Peyer's patch (tissue), 4 donors: Measurements from ENCODE around the gene PDE11A. TPM values are rescaled to one million over a fixed set of nuclear protein-coding genes. Genes with fewer than 3 reads are reported as not detected.
"Not testable (repeated sequence)": the region's sequence is repeated elsewhere in the genome, so short reads cannot be mapped to it uniquely, and the experiment has no call there.

Source experiments
- DNase-seq, 3 donors: peaks; one replicate each; pipeline ENCODE4 v3.0.0-alpha.2; 2017 to 2019
- H3K27ac ChIP-seq, 4 donors: fragments of 200-600 bp; sonication (generic); one replicate each; pipeline ENCODE4 v1.5.1; 2016 to 2019
- H3K27me3 ChIP-seq, 2 donors: fragments of 200-600 bp; sonication (generic); one replicate each; pipeline ENCODE4 v1.5.1; 2019
- H3K36me3 ChIP-seq, 3 donors: fragments of 200-600 bp; sonication (generic); one replicate each; pipeline ENCODE4 v1.5.1; 2016 to 2019
- H3K4me1 ChIP-seq, 4 donors: fragments of 200-600 bp; sonication (generic); one replicate each; pipeline ENCODE4 v1.5.1; 2016 to 2019
- H3K4me3 ChIP-seq, 4 donors: fragments of 200-600 bp; sonication (generic); 1 replicate in 3 of 4; 2 replicates in 1 of 4; pipeline ENCODE4 v1.5.1; 2016 to 2019; ENCODE audit warnings: mild to moderate bottlenecking in 1 of 4
- H3K9me3 ChIP-seq, 4 donors: fragments of 200-600 bp; sonication (generic); one replicate each; pipeline ENCODE4 v1.5.1; 2016 to 2019; ENCODE audit warnings: mild to moderate bottlenecking in 1 of 4
- CTCF ChIP-seq, 6 experiments: fragments of 450-650 bp in 4 of 6; fragments of 200-600 bp in 2 of 6; sonication (generic) in 1 of 6; IDR thresholded peaks; one replicate each; pipeline ENCODE4 v1.5.1; 2017 to 2019; ENCODE audit warnings: antibody characterized with exemption in 6 of 6, mild to moderate bottlenecking in 3 of 6, moderate library complexity in 1 of 6
- POLR2A ChIP-seq, 2 donors: fragments of 450-650 bp; IDR thresholded peaks; one replicate each; pipeline ENCODE4 v1.5.1; 2017; ENCODE audit warnings: antibody characterized with exemption in 2 of 2, mild to moderate bottlenecking in 2 of 2, moderate library complexity in 2 of 2
- total RNA-seq, 4 donors: library from RNA; depleted of rRNA; stranded (reverse); fragments of >200 nt; gene quantifications; one replicate each; pipeline ENCODE4 v1.1.0, GENCODE V29; 2016

PDE11A gene
- total RNA-seq, 4 donors from 2014 or later = 1.6 to 2.1 (median 1.7) TPM

GRCh38 chr2:178066324-178066723, 6.3 kb downstream of the PDE11A start:
- Histone ChIP-seq H3K27ac (no peak overlapping the region), H3K9me3 (no peaks in the 10 kb centered on the region), H3K36me3 (no peaks in the 10 kb centered on the region), H3K27me3 (no peaks in the 10 kb centered on the region), H3K4me3 (no peak overlapping the region), H3K4me1 (no peaks in the 10 kb centered on the region)
- DNase-seq = no peak
- no peak for TF ChIP-seq POLR2A (IDR thresholded peaks at IDR 0.05)
- no peak for TF ChIP-seq CTCF (IDR thresholded peaks at IDR 0.05)

GRCh38 chr2:178059681-178060080, 12.9 kb downstream of the PDE11A start:
- no peak for DNase-seq
- no peaks in the 10 kb centered on the region for H3K27me3 ChIP-seq
- H3K4me1 ChIP-seq = no peaks in the 10 kb centered on the region
- TF ChIP-seq POLR2A (IDR thresholded peaks at IDR 0.05) (no peak), CTCF (IDR thresholded peaks at IDR 0.05) (no peak)
- H3K27ac ChIP-seq = no peak overlapping the region
- no peak overlapping the region for H3K4me3 ChIP-seq
- no peaks in the 10 kb centered on the region for H3K9me3 ChIP-seq
- H3K36me3 ChIP-seq = no peaks in the 10 kb centered on the region

- no peak for TF ChIP-seq POLR2A (IDR thresholded peaks at IDR 0.05)
- TF ChIP-seq CTCF (IDR thresholded peaks at IDR 0.05) = no peak
- H3K4me3 ChIP-seq = no peak overlapping the region
- no peaks in the 10 kb centered on the region for H3K4me1 ChIP-seq
- no peaks in the 10 kb centered on the region for H3K36me3 ChIP-seq
- H3K27me3 ChIP-seq = no peaks in the 10 kb centered on the region
- no peaks in the 10 kb centered on the region for H3K9me3 ChIP-seq
- no peak for DNase-seq
- no peak overlapping the region for H3K27ac ChIP-seq
Measured at GRCh38 chr2:178059111-178059510, 13.5 kb downstream of the PDE11A start.

GRCh38 chr2:178057179-178057680, 15.3 kb downstream of the PDE11A start:
- Histone ChIP-seq H3K9me3 (no peaks in the 10 kb centered on the region), H3K4me1 (no peaks in the 10 kb centered on the region), H3K27ac (no peak overlapping the region), H3K27me3 (no peaks in the 10 kb centered on the region), H3K36me3 (no peaks in the 10 kb centered on the region), H3K4me3 (no peak overlapping the region)
- DNase-seq = no peak
- no peak for TF ChIP-seq CTCF (IDR thresholded peaks at IDR 0.05)
- TF ChIP-seq POLR2A (IDR thresholded peaks at IDR 0.05) = no peak

DNA sequence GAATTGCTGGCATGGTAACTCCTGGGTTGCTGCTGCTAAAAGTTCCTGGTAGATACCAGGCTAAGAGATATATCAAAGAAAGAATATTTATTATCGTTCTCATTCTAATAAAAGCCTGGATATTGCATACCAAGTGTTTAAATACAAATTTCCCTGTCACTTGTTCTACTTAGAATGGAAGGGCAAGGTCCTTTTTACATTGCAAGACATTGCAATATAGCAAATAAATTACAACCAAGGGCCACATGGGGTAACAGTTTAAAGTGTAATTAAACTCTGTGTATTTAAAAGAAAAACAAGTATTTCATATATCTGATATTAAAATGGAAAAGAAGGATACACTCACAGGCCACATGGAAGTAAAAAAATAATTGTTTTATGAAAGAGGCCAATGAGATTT, 16.2 kb downstream of the PDE11A start:
- Histone ChIP-seq H3K9me3 (no peaks in the 10 kb centered on the region), H3K4me3 (no peak overlapping the region), H3K27me3 (no peaks in the 10 kb centered on the region), H3K27ac (no peak overlapping the region), H3K4me1 (no peaks in the 10 kb centered on the region), H3K36me3 (no peaks in the 10 kb centered on the region)
- TF ChIP-seq POLR2A (IDR thresholded peaks at IDR 0.05) (no peak), CTCF (IDR thresholded peaks at IDR 0.05) (no peak)
- DNase-seq = no peak

DNA sequence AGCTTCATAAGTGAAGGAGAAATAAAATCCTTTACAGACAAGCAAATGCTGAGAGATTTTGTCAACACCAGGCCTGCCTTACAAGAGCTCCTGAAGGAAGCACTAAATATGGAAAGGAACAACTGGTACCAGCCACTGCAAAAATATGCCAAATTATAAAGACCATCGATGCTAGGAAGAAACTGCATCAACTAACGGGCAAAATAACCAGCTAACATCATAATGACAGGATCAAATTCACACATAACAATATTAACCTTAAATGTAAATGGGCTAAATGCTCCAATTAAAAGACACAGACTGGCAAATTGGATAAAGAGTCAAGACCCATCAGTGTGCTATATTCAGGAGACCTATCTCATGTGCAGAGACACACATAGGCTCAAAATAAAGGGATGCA, 21.3 kb downstream of the PDE11A start:
- not testable (repeated sequence) for H3K9me3 ChIP-seq, H3K4me1 ChIP-seq, H3K27ac ChIP-seq, H3K4me3 ChIP-seq, H3K36me3 ChIP-seq, DNase-seq, H3K27me3 ChIP-seq
